Measurements from ENCODE around the gene CLINT1. TPM values are rescaled to one million over a fixed set of nuclear protein-coding genes. Genes with fewer than 3 reads are reported as not detected.

The CLINT1 gene
- total and polyA plus RNA-seq, 8 donors, result 68.0 to 118 (median 106) TPM

GRCh38 chr5:157750320-157750719, 108.6 kb downstream of the CLINT1 start:
- no peak for DNase-seq
- Histone ChIP-seq H3K36me3 (peaks cover 0 to 35% of the 10 kb centered on the region in 2 donors), H3K4me3 (no peak overlapping the region), H3K27ac (no peak overlapping the region), H3K27me3 (no peaks in the 10 kb centered on the region), H3K9me3 (no peaks in the 10 kb centered on the region), H3K4me1 (peaks cover 0 to 3% of the 10 kb centered on the region in 2 donors)
- intact Hi-C loops (cut with DNase I), result loop anchor here in 1 of 2 donors (10.0 kb wide), 1 partner anchor 1384 kb away; no protein-coding TSS in a partner anchor
- TF ChIP-seq CTCF (IDR thresholded peaks at IDR 0.05), result no peak
- ATAC-seq, result no peak

- TF ChIP-seq CTCF (IDR thresholded peaks at IDR 0.05), result no peak
- Histone ChIP-seq H3K9me3 (no peaks in the 10 kb centered on the region), H3K27me3 (no peaks in the 10 kb centered on the region), H3K36me3 (peaks cover 0 to 27% of the 10 kb centered on the region in 2 donors), H3K27ac (no peak overlapping the region), H3K4me1 (peaks cover 0 to 12% of the 10 kb centered on the region in 2 donors), H3K4me3 (no peak overlapping the region)
- intact Hi-C loops (cut with DNase I), result no loop called here
- ATAC-seq (no peak), DNase-seq (no peak)
Measured at GRCh38 chr5:157749462-157749799, 109.5 kb downstream of the CLINT1 start.

GRCh38 chr5:157748760-157749461, 110.0 kb downstream of the CLINT1 start:
- Histone ChIP-seq H3K9me3 (no peaks in the 10 kb centered on the region), H3K36me3 (peaks cover 0 to 21% of the 10 kb centered on the region in 2 donors), H3K4me1 (peaks cover 0 to 16% of the 10 kb centered on the region in 2 donors), H3K27ac (no peak overlapping the region), H3K27me3 (no peaks in the 10 kb centered on the region), H3K4me3 (no peak overlapping the region)
- intact Hi-C loops (cut with DNase I), result no loop called here
- peak; percentile 29 for ATAC-seq
- no peak for TF ChIP-seq CTCF (IDR thresholded peaks at IDR 0.05)
- no peak for DNase-seq

GRCh38 chr5:157747766-157748700, 110.9 kb downstream of the CLINT1 start:
- Histone ChIP-seq H3K27me3 (no peaks in the 10 kb centered on the region), H3K36me3 (peaks cover 0 to 15% of the 10 kb centered on the region in 2 donors), H3K4me1 (peaks cover 0 to 19% of the 10 kb centered on the region in 2 donors), H3K4me3 (no peak overlapping the region), H3K9me3 (no peaks in the 10 kb centered on the region), H3K27ac (no peak overlapping the region)
- DNase-seq (no peak), ATAC-seq (no peak)
- no peak for TF ChIP-seq CTCF (IDR thresholded peaks at IDR 0.05)
- intact Hi-C loops (cut with DNase I), result no loop called here

- no peaks in the 10 kb centered on the region for H3K27me3 ChIP-seq
- H3K36me3 ChIP-seq, result peaks cover 0 to 7% of the 10 kb centered on the region in 2 donors
- no peak overlapping the region for H3K4me3 ChIP-seq
- peaks cover 0 to 21% of the 10 kb centered on the region in 2 donors for H3K4me1 ChIP-seq
- intact Hi-C loops (cut with DNase I), result no loop called here
- H3K27ac ChIP-seq, result no peak overlapping the region
- DNase-seq (no peak), ATAC-seq (no peak)
- TF ChIP-seq CTCF (IDR thresholded peaks at IDR 0.05), result no peak
- H3K9me3 ChIP-seq, result no peaks in the 10 kb centered on the region
Measured at GRCh38 chr5:157747173-157747740, 111.7 kb downstream of the CLINT1 start.

Data from left lung (tissue), 10 donors.